Pancreas (tissue), 10 donors: ENCODE results near the gene ASS1. TPM values are rescaled to one million over a fixed set of nuclear protein-coding genes. Genes with fewer than 3 reads are reported as not detected.
"Not testable (repeated sequence)": the region's sequence is repeated elsewhere in the genome, so short reads cannot be mapped to it uniquely, and the experiment has no call there.

Source experiments
- ATAC-seq, 4 donors: fragments of 200-7000 bp; cut with Tn5 transposase; one replicate each; pipeline versions ENCODE4 v1.8.0 to v1.9.1; 2020; ENCODE audit warnings: mild to moderate bottlenecking in 4 of 4, moderate library complexity in 4 of 4
- DNase-seq, 6 donors: peaks; one replicate each; pipeline ENCODE4 v3.0.0-alpha.2; 2020
- FAIRE-seq: peaks from 2 replicates; lab custom pipeline; 2012; peaks lifted over from hg19 to GRCh38; lab: Jason Lieb, UNC
- H3K27ac ChIP-seq, 4 donors: fragments of 200-600 bp; sonication (generic); 1 replicate in 3 of 4; 2 replicates in 1 of 4; pipeline versions ENCODE4 v1.5.0 to v1.8.0; 2020
- H3K27me3 ChIP-seq, 4 donors: fragments of 200-600 bp; one replicate each; pipeline ENCODE4 v1.8.0; 2021
- H3K36me3 ChIP-seq, 3 donors: fragments of 200-600 bp; sonication (generic) in 1 of 3; one replicate each; pipeline versions ENCODE4 v1.5.0 to v1.8.0; 2020 to 2021
- H3K4me1 ChIP-seq, 3 donors: fragments of 200-600 bp; one replicate each; pipeline ENCODE4 v1.8.0; 2021
- H3K4me3 ChIP-seq, 4 donors: fragments of 200-600 bp; sonication (generic) in 2 of 4; one replicate each; pipeline versions ENCODE4 v1.5.0 to v1.8.0; 2020 to 2021
- H3K9me3 ChIP-seq, 4 donors: fragments of 200-600 bp; one replicate each; pipeline ENCODE4 v1.8.0; 2021
- WGBS, 2 donors: extraction: QIAGEN DNeasy Blood & Tissue Kit; methylation state at CpG; one replicate each; pipeline ENCODE4 v1.1.7; 2013; 5-methylcytosine and 5-hydroxymethylcytosine counted together
- intact Hi-C, 3 donors: fragments of 100-400 bp; cut with DNase I; formaldehyde crosslinking; loops; one replicate each; pipeline versions ENCODE4 v1.11.1 to v1.14.2; 2022
- polyA plus RNA-seq, 2 donors: library from polyadenylated mRNA; stranded (reverse); fragments of 200-250 nt; gene quantifications; one replicate each; pipeline ENCODE4 v1.2.3, GENCODE V29; 2013
- total RNA-seq, 6 donors: library from RNA; stranded (reverse); fragmentation: NEBNext Ultra II Directional in 4 of 6; extraction: Animal tissue kit (Norgen Biotek cat#: 25700) in 4 of 6; gene quantifications; one replicate each; pipeline versions ENCODE4 v1.2.1 to v1.2.4, GENCODE V29; 2021 to 2023
- TF ChIP-seq, protein P1 (sequence below), 4 donors: fragments of 200-600 bp; sonication (generic) in 3 of 4; IDR thresholded peaks; one replicate each; pipeline versions ENCODE4 v1.5.0 to v1.8.0; 2021; ENCODE audit warnings: antibody characterized with exemption in 4 of 4
- donor health status: healthy with polysubstance abuse.
- donor health status: DM: no; HTN: no; CAD: no; lungs with moderate emphysema.
- donor health status: DM: no; HTN: no; CAD: no.
- donor health status: control.
- donor health status: control.
- donor health status: Bipolar disorder and iron deficiency.
- donor health status: DM: yes; HTN: yes; CAD: no.
- donor health status: DM: no; HTN: no; CAD: no.
- donor health status: DM: no; HTN: no; CAD: no.
- donor health status: DM: yes; HTN: yes; CAD: no.

The ASS1 gene
- total and polyA plus RNA-seq, 8 donors: 19.3 to 71.4 (median 27.1) TPM

DNA sequence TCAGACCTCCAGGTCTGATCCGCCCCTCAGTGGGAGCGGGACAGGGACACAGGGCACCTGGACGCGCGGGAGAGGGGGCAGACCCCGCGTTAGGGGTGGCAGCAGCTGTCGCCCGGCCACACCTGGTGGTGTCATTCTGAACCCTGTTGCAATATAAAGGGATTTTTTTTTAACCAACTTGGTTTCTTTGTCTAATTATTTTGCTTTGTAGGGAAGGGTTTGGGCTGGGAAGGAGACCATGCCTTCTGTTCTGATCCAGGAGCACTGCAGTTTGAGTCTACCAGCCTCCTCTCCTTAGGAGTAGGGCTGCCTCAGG is 10.9 kb upstream of the ASS1 start:
- ATAC-seq (no peak), DNase-seq (no peak), FAIRE-seq (no peak)
- WGBS, 2 donors: 18% methylated on average over 9 of the region's 9 CpGs
- intact Hi-C loops: no loop called here
- Histone ChIP-seq H3K4me1 (peaks cover 0 to 3% (median 0%) of the 10 kb centered on the region in 3 donors), H3K36me3 (no peaks in the 10 kb centered on the region), H3K9me3 (no peaks in the 10 kb centered on the region), H3K27ac (no peak overlapping the region), H3K27me3 (peaks cover 0 to 7% (median 0%) of the 10 kb centered on the region in 4 donors), H3K4me3 (peak overlapping the region in 1 of 4 donors; percentile 35)
- TF ChIP-seq, protein P1, sequence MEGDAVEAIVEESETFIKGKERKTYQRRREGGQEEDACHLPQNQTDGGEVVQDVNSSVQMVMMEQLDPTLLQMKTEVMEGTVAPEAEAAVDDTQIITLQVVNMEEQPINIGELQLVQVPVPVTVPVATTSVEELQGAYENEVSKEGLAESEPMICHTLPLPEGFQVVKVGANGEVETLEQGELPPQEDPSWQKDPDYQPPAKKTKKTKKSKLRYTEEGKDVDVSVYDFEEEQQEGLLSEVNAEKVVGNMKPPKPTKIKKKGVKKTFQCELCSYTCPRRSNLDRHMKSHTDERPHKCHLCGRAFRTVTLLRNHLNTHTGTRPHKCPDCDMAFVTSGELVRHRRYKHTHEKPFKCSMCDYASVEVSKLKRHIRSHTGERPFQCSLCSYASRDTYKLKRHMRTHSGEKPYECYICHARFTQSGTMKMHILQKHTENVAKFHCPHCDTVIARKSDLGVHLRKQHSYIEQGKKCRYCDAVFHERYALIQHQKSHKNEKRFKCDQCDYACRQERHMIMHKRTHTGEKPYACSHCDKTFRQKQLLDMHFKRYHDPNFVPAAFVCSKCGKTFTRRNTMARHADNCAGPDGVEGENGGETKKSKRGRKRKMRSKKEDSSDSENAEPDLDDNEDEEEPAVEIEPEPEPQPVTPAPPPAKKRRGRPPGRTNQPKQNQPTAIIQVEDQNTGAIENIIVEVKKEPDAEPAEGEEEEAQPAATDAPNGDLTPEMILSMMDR (IDR thresholded peaks at IDR 0.05): no peak

DNA sequence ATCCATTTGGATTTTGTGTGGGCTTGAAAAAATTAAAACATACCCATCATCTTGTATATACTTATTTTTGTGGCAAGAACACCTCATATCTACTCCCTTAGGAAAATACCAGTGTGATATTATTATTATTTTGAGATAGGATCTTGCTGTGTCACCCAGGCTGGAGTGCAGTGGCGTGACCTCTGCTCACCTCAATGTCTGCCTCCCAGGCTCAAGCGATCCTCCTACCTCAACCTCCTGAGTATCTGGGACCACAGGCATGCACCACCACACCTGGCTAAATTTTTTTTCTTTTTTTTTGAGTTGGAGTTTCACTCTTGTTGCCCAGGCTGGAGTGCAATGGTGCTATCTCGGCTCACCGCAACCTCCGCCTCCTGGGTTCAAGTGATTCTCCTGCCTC is 10.1 kb upstream of the ASS1 start:
- H3K36me3 ChIP-seq, ATAC-seq, H3K27me3 ChIP-seq, H3K27ac ChIP-seq, H3K4me1 ChIP-seq, H3K9me3 ChIP-seq, DNase-seq, FAIRE-seq, H3K4me3 ChIP-seq, intact Hi-C loops: not testable (repeated sequence)
- WGBS, 2 donors: 86 to 89% methylated on average over 5 of the region's 5 CpGs

DNA sequence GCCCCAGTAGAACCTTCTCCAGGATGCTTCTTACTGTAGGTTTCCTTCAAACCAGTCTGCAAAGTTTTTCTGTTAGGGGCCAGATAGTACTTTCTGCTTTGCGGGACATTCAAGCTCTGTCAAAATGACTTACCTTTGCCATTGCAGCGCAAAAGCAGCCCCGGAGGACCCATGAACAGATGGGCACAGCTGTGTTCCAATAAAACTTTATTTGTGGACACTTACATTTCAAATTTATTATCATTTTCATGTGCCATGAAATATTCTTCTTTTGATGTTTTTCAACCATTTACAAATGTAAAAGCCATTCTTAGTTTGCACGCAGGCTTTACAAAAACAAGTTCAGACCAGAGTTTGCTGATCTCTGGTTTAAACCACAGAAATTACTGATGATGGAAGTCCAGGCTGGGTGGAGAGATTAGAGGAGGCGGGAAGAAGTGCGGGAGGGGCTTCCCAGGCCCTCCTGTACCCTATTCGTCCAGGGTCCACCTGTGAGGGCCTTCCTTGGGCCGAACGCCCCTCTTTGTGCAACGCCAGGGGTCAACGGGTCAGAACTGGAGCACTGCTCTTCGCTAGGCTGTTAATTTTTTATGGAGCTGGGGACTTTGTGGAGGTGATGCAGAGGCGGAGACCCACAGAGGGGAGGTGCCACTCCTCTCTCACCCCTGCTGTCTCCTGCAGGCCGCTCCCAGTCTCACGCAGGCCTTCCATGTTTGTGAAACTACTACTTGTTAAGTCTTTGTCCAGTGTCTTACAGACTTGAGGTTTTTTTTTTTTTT is 7.6 kb upstream of the ASS1 start:
- Histone ChIP-seq H3K9me3 (no peaks in the 10 kb centered on the region), H3K27me3 (peaks cover 0 to 7% (median 0%) of the 10 kb centered on the region in 4 donors), H3K4me3 (no peak overlapping the region), H3K36me3 (no peaks in the 10 kb centered on the region), H3K27ac (no peak overlapping the region), H3K4me1 (peaks cover 0 to 3% (median 0%) of the 10 kb centered on the region in 3 donors)
- TF ChIP-seq, protein P1 (IDR thresholded peaks at IDR 0.05): no peak
- intact Hi-C loops: no loop called here
- peak in 1 of 6 donors; percentile 12 for DNase-seq
- no peak for FAIRE-seq
- ATAC-seq: no peak
- WGBS, 2 donors: 70 to 73% methylated on average over 15 of the region's 15 CpGs

DNA sequence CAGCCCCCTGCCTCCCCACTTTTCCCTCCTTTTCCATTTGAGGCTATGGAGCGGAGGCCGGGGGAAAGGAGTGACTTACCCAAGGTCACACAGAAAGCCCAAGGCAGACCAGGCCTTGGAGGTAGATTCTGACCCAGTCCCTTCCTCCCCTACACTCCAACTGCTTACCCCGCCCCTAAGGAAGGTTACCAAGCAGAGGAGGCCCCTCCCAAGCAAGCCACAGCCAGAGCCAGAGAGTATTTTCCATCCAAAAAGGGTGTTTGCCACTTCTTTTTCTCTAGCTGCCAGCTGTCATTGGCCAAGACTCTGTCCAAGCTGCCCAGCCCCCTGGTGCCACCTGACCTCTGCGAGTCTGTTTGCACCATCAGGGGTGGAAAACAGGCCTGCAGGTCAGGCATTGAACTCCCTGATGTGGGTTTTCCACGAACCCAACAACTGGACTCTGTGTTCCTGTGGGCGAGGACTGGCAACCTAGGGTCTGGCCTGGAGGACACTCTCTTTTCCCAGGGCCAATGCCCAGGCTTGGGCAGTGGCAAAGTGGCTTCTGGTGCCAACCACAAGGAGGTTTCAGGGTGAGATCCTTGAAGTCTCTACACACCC is 6.3 kb upstream of the ASS1 start:
- intact Hi-C loops: no loop called here
- Histone ChIP-seq H3K4me1 (peaks cover 0 to 2% (median 0%) of the 10 kb centered on the region in 3 donors), H3K9me3 (no peaks in the 10 kb centered on the region), H3K36me3 (no peaks in the 10 kb centered on the region), H3K4me3 (no peak overlapping the region), H3K27me3 (peaks cover 0 to 5% (median 0%) of the 10 kb centered on the region in 4 donors), H3K27ac (no peak overlapping the region)
- FAIRE-seq (no peak), DNase-seq (peak in 1 of 6 donors; percentile 15), ATAC-seq (no peak)
- WGBS, 2 donors: 79 to 83% methylated on average over 6 of the region's 6 CpGs
- TF ChIP-seq, protein P1 (IDR thresholded peaks at IDR 0.05): no peak

DNA sequence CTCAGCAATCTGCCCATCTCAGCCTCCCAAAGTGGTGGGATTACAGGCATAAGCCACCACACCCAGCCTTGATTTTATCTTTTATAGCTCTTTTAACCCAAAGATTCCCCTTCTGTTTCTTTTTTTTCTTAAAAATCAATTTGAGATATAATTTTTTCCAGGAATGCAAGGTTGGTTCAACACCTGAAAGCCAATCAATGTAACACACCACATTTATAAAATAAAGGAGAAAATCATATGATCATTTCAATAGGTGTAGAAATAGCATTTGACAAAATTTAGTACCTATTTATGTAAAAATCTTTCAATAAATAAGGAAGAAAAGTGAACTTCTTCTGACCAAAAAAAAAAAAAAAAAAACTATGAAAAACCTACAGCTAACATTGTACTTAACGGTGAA is 3.7 kb upstream of the ASS1 start:
- H3K9me3 ChIP-seq: no peaks in the 10 kb centered on the region
- no peak overlapping the region for H3K27ac ChIP-seq
- peaks cover 0 to 5% (median 5%) of the 10 kb centered on the region in 3 donors for H3K4me1 ChIP-seq
- H3K36me3 ChIP-seq: no peaks in the 10 kb centered on the region
- ATAC-seq: no peak
- WGBS, 2 donors: 100% methylated on average over 1 of the region's 1 CpG
- DNase-seq: no peak
- intact Hi-C loops: no loop called here
- no peak overlapping the region for H3K4me3 ChIP-seq
- TF ChIP-seq, protein P1 (IDR thresholded peaks at IDR 0.05): no peak
- no peak for FAIRE-seq
- H3K27me3 ChIP-seq: no peaks in the 10 kb centered on the region
